GM19463 (cell line): ENCODE measurements around the gene KICS2.

Experiments used
- ATAC-seq: cut with Tn5 transposase; IDR thresholded peaks from one replicate; pipeline ENCODE4 v1.9.1; 2021; ENCODE audit warnings: mild to moderate bottlenecking, moderate library complexity; ENCODE audit not compliant: unreplicated experiment

The KICS2 gene

GRCh38 chr12:64222009-64222765 lies at the start of gene KICS2:
Gene KICS2, minus strand, starts transcription at chr12:64222296. Its CDS starts 59 bp downstream, at chr12:64222237.
- ATAC-seq, result peak; percentile 95

- ATAC-seq, result no peak
These were observed 48.3 kb upstream of the KICS2 start for GRCh38 chr12:64270411-64270810.

- no peak for ATAC-seq
These were observed 47.1 kb upstream of the KICS2 start for GRCh38 chr12:64269161-64269560.

- no peak for ATAC-seq
These were observed 46.3 kb upstream of the KICS2 start for GRCh38 chr12:64268409-64268808.

GRCh38 chr12:64265839-64266238 lies 43.7 kb upstream of the KICS2 start:
- no peak for ATAC-seq

- ATAC-seq, result no peak
These were observed 39.7 kb upstream of the KICS2 start for GRCh38 chr12:64261813-64262212.

- ATAC-seq, result no peak
These were observed 36.5 kb upstream of the KICS2 start for GRCh38 chr12:64258576-64258975.

GRCh38 chr12:64256166-64256800 lies 34.2 kb upstream of the KICS2 start:
- ATAC-seq, result no peak

- ATAC-seq, result no peak
These were observed 33.2 kb upstream of the KICS2 start for GRCh38 chr12:64255249-64255648.

- ATAC-seq, result no peak
These were observed 31.3 kb upstream of the KICS2 start for GRCh38 chr12:64253356-64253755.

- no peak for ATAC-seq
These were observed 30.6 kb upstream of the KICS2 start for GRCh38 chr12:64252681-64253080.

- no peak for ATAC-seq
These were observed 21.7 kb upstream of the KICS2 start for GRCh38 chr12:64243809-64244208.

GRCh38 chr12:64240781-64241180 lies 18.7 kb upstream of the KICS2 start:
- ATAC-seq, result no peak

- ATAC-seq, result no peak
These were observed 15.3 kb upstream of the KICS2 start for GRCh38 chr12:64237382-64237781.

- ATAC-seq, result no peak
These were observed 14.5 kb upstream of the KICS2 start for GRCh38 chr12:64236549-64236948.

GRCh38 chr12:64232196-64232595 lies 10.1 kb upstream of the KICS2 start:
- ATAC-seq, result no peak

- ATAC-seq, result no peak
These were observed 7.7 kb upstream of the KICS2 start for GRCh38 chr12:64229796-64230195.

- ATAC-seq, result no peak
These were observed 7.1 kb upstream of the KICS2 start for GRCh38 chr12:64229240-64229639.

GRCh38 chr12:64225626-64226025 lies 3.5 kb upstream of the KICS2 start:
- no peak for ATAC-seq

GRCh38 chr12:64221651-64222008 lies 466 bp downstream of the KICS2 start:
- peak; percentile 16 for ATAC-seq

GRCh38 chr12:64220046-64220445 lies 2.0 kb downstream of the KICS2 start:
- ATAC-seq, result no peak

- ATAC-seq, result no peak
These were observed 3.0 kb downstream of the KICS2 start for GRCh38 chr12:64219145-64219544.

- no peak for ATAC-seq
These were observed 3.5 kb downstream of the KICS2 start for GRCh38 chr12:64218597-64218996.
